WERI-Rb-1 (cell line): ENCODE results near the gene MTURN.

Source experiments
- DNase-seq: peaks from one replicate; pipeline ENCODE4 v3.0.0-alpha.2; 2020
- H3K27ac ChIP-seq: fragments of 250-450 bp; sonication (Bioruptor Pico); 2 replicates; pipeline ENCODE4 v1.5.1; 2020; ENCODE audit warnings: mild to moderate bottlenecking, moderate library complexity
- H3K27me3 ChIP-seq: fragments of 250-450 bp; sonication (Bioruptor Pico); 2 replicates; pipeline ENCODE4 v1.5.1; 2021; ENCODE audit warnings: mild to moderate bottlenecking, low read depth, moderate library complexity; ENCODE audit not compliant: insufficient read depth, severe bottlenecking
- H3K36me3 ChIP-seq: fragments of 250-450 bp; sonication (Bioruptor Pico); 2 replicates; pipeline ENCODE4 v1.5.1; 2020; ENCODE audit warnings: mild to moderate bottlenecking, moderate library complexity
- H3K4me3 ChIP-seq: 2 replicates; pipeline ENCODE4 v1.5.1; 2011; ENCODE audit warnings: low read depth, mild to moderate bottlenecking, control low read depth, low read length
- H3K9me3 ChIP-seq: fragments of 250-450 bp; sonication (Bioruptor Pico); 2 replicates; pipeline ENCODE4 v1.5.1; 2021; ENCODE audit warnings: mild to moderate bottlenecking, moderate library complexity; ENCODE audit not compliant: severe bottlenecking
- TF ChIP-seq, protein P1 (sequence below): IDR thresholded peaks from 2 replicates; pipeline ENCODE4 v1.5.1; 2011; ENCODE audit warnings: low read depth, mild to moderate bottlenecking, control low read depth, inconsistent platforms, low read length

MTURN gene

DNA sequence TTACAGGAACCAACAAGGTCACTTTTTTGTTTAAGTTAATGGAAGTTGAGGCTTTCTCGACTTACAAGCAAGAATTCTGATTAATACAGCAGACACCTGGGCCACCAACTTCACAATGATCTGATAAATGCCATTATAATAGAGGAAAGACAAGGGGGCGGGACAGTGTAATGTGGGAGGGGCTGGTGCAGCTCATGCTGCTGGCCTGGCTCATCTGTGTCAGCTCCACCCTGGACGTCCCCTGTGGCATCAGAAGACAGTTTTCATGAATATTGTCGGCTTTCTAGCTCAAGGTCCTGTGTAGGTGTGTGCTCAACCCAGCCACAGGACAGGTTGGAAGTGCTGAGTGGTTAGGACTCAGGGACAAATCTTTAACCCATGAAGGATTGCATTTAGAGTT is 57.0 kb downstream of the MTURN start:
- Histone ChIP-seq H3K9me3 (peaks cover 15% of the 10 kb centered on the region), H3K36me3 (no peaks in the 10 kb centered on the region), H3K4me3 (no peak overlapping the region), H3K27ac (no peak overlapping the region), H3K27me3 (no peaks in the 10 kb centered on the region)
- DNase-seq: no peak
- TF ChIP-seq, protein P1, sequence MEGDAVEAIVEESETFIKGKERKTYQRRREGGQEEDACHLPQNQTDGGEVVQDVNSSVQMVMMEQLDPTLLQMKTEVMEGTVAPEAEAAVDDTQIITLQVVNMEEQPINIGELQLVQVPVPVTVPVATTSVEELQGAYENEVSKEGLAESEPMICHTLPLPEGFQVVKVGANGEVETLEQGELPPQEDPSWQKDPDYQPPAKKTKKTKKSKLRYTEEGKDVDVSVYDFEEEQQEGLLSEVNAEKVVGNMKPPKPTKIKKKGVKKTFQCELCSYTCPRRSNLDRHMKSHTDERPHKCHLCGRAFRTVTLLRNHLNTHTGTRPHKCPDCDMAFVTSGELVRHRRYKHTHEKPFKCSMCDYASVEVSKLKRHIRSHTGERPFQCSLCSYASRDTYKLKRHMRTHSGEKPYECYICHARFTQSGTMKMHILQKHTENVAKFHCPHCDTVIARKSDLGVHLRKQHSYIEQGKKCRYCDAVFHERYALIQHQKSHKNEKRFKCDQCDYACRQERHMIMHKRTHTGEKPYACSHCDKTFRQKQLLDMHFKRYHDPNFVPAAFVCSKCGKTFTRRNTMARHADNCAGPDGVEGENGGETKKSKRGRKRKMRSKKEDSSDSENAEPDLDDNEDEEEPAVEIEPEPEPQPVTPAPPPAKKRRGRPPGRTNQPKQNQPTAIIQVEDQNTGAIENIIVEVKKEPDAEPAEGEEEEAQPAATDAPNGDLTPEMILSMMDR: no peak

DNA sequence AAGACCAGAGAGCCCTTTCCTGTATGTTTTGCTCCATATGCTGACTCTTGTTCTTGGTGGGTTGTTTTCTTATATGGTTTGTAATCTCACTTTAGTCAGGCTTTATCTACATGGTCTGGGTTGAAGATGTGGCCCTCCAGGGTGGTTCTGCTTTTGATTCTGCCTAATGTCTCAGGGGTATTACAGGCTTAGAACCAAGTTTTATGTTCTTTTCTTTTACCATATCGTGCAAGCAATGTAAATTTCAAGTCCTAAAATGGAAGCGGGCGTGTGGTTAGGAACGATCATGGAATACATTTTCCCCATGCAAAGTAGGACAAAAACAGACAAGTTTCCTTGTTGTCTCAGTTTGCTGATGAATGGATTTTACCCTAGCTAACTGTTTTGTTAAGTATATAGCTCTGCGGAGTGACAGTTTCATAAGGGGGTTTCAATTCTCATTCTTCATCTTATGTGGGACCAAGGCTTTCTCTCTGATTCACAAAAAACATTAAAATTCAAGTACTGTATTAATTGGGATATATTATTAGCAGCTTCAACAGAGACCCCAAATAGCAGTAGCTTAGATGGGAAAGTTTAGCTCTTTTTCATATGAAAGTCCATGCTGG is 58.7 kb downstream of the MTURN start:
- Histone ChIP-seq H3K9me3 (peaks cover 23% of the 10 kb centered on the region), H3K4me3 (no peak overlapping the region), H3K36me3 (no peaks in the 10 kb centered on the region), H3K27me3 (no peaks in the 10 kb centered on the region), H3K27ac (no peak overlapping the region)
- TF ChIP-seq, protein P1: no peak
- no peak for DNase-seq

DNA sequence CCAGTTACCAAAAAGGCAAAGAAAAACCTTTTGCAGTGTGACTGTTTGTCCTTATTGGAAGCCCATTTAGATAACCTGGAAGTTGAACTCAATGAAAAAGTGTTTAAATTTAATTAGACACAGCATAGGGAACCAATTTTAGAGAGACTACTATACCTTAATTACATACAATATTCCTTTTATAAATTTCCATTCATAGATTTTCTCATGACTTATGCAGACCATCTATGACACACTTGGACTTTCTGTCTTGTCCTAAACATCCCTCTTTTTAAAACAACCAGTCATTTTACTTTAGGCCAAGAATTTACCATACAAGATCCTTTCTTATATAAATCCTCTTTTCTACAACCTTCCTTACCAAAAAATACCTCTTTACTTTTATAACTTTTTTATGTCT is 61.6 kb downstream of the MTURN start:
- H3K36me3 ChIP-seq: no peaks in the 10 kb centered on the region
- no peak for DNase-seq
- H3K4me3 ChIP-seq: no peak overlapping the region
- TF ChIP-seq, protein P1: no peak
- H3K27ac ChIP-seq: no peak overlapping the region
- H3K9me3 ChIP-seq: peaks cover 23% of the 10 kb centered on the region
- H3K27me3 ChIP-seq: no peaks in the 10 kb centered on the region

DNA sequence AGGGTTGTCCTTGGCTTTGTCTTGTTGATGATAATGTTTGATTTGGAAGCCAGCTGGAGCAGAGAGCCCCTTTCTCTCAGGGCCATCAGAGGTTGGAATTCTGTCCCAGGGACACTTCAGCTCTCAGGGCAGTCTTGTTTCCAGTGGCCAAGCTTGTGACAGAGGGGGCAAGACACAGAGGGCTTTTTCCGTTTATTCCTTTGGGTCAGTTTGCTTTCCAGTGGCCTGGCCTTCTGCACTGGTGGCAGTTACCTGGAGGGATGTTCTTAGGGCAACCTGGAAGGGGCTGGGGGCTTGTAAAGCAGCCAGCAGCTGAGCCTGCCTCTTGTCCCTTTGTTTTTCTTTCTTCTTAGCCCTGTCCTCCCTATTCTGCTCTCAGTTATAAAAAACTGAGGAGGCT is 62.7 kb downstream of the MTURN start:
- DNase-seq: no peak
- no peak overlapping the region for H3K4me3 ChIP-seq
- no peak overlapping the region for H3K27ac ChIP-seq
- H3K27me3 ChIP-seq: no peaks in the 10 kb centered on the region
- H3K9me3 ChIP-seq: peaks cover 23% of the 10 kb centered on the region
- TF ChIP-seq, protein P1: no peak
- H3K36me3 ChIP-seq: no peaks in the 10 kb centered on the region

DNA sequence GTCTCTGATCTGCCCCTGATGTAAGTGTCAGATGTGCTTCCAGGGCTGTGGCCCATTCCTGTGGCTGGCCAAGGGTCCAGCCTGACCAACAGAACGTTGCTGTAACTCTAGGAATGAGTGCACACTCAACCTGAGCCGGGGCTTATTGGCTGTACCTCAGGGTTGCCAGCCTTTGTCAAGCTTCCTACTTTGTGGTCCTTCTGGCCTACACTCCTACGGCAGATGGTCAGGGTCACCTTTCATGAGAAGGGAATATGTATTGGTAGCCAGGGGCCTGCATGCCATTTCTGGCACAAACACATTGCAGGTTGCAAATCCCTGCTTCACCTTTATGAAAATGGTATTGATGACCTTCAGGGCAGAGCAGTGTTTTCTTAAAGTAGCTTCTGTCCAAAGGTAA is 64.5 kb downstream of the MTURN start:
- no peak overlapping the region for H3K27ac ChIP-seq
- H3K36me3 ChIP-seq: no peaks in the 10 kb centered on the region
- H3K27me3 ChIP-seq: no peaks in the 10 kb centered on the region
- TF ChIP-seq, protein P1: no peak
- DNase-seq: no peak
- peaks cover 23% of the 10 kb centered on the region for H3K9me3 ChIP-seq
- no peak overlapping the region for H3K4me3 ChIP-seq

DNA sequence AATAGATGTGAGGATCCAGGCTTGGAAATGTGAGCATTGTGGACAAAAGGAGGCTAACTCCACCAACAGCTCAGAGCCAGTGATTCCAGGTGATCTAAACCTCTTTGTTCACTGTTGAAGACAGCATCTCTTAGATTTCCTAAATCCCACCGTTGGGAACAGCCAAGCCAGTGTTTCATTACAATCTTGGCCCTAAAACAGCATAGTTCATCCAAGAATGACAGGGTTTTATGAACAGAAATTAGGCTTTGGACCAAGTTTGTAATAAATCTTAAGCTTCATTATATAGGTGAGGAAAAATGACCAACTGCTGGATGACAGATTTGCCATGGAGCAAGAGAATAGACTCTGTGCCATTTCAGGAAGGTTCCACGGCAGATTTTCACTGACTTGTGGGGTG is 65.8 kb downstream of the MTURN start:
- no peaks in the 10 kb centered on the region for H3K27me3 ChIP-seq
- H3K4me3 ChIP-seq: no peak overlapping the region
- TF ChIP-seq, protein P1: no peak
- H3K36me3 ChIP-seq: no peaks in the 10 kb centered on the region
- H3K9me3 ChIP-seq: peaks cover 20% of the 10 kb centered on the region
- no peak for DNase-seq
- H3K27ac ChIP-seq: no peak overlapping the region
